Stimulated activated CD8-positive, alpha-beta memory T cell treated with anti-CD3 and anti-CD28 coated beads, Interleukin-4, amount 100 ng/mL, for 48 hours (primary cell): Measurements from ENCODE around the gene SULT1C2.

Source experiments
- DNase-seq: peaks from one replicate; pipeline ENCODE4 v3.0.0-alpha.2; 2020

SULT1C2 gene

DNA sequence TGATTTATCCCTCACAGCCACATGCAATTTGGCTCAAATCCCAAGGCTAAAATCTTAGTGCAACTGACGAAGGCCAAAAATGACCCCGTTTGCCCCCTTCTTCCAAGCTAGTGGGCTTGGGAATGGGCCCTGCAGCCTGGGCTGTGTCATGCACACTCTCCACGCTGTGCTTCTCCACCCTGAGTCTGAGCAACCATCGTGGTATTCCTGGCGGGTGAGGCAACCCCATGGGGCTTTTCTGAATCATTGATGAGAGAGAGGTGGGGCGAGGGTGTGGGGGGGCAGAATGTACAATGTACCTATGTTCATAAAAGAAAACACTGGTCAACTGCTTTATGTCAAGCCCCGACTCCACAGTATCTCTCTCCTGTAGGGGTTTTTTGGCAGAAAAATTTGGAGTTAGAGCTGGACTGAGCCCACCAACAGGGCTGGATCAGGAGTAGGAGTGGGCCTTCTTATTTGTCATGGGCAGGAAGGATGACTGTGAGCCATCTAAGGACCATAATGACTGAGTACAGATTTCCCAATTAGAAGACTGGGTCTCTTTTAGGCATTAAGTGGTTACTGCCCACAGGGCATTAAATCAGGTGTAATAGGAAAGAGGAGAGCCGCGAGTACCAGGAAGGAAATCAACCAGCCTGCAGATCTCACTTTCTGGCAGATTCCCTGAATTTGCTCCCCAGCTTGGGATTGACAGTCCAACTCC lies 8.9 kb downstream of the SULT1C2 start:
- DNase-seq = no peak

DNA sequence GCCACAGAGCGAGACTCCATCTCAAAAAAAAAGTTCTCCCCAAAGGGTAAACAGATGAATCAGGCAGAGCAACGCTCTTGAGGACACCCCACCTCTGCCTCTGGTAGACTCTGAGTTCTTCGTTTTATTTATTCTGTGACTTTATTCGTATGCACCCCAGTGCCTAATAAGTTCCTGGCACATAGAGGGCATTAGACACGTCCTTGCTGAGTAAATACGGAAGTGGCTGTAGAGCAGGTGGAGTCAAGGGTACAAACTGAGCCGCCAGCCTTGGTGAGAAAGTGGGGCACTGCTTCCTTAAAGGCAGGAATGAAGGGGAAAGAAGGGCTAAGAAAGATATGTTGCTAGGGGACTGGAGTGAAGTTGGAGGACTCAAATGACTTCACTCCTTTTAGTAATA lies 12.9 kb downstream of the SULT1C2 start:
- DNase-seq = no peak

DNA sequence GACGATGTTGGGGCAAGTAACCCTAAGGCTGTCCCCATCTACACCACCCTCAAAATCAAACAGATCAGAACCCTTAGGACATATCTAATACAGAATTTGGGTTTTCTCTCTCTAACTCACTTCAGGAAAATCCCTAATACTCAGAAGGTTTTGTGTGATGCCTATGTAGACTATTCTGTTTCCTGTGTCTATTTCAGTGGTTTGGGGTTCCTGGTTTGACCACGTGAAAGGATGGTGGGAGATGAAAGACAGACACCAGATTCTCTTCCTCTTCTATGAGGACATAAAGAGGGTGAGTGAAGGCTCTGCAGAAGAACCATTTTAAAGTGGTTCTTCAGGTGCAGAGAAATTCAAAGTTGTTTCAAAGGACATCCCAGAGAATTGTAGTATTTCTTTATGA lies 16.3 kb downstream of the SULT1C2 start:
- DNase-seq = no peak

DNA sequence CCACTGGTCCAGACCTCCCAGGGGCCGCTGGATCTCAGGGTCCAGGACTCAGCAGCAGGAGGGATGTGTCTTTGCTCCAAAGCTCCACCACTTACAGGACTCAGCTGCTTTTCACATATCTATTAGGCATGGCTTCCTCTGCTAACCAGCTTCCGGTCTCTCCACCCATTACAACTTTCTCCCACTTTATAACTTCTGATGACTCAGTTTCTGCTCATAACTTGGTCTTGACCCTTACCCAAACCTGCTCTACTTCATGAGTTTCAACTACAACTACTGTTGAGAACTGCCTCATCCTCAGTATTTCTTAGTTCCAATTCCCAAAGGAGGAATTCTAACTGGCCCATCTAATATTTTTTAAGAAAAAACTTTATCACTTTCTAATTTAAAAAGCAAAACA lies 17.2 kb downstream of the SULT1C2 start:
- no peak for DNase-seq

DNA sequence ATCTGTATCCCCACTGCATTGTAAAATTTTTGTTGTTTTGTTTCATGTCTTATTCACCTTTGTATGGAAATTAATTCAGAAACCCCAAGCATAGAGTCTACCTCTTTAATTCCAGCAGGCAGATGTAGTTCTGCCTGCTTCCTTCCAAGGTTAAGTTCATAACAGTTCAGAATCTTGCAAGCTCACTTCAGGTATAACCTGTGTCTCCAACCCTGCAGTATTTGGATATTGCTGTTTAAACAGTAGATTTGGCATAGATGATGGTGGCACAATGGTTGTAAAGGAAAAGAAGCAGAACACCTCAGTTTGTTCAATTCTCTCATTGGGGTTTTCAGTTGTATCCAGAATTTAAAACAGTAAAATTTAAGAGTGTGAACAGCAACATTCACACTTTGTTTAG lies 21.2 kb downstream of the SULT1C2 start:
- DNase-seq = no peak

DNA sequence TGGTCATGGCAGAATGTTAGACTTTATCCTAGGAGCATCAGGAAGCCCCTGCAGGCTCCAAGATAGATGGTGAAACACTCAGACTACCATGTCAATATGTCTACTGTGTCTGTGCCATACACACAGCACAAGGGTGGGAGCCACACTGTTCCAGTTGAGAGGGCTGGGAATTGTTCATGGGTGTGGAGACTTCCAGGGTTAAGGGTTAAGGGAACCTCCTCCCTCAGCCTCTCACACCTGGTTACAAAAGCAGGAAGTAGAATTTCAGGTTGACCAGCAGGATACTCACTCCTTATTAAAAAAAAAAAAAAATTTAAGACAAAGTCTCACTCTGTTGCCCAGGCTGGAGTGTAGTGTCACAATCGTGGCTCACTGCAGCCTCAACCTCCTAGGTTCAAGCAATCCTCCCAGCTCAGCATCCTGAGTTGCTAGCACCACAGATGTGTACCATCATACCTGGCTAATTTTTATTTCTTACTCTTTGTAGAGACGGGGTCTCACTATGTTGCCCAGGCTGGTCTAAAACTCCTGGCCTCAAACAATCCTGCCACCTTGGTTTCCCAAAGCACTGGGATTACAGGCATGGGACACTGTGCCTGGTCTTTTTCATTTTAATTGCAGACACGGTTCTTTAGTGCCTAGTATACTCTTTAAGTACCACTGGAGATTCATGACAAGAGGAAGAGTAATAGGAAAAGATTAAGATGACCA lies 26.0 kb downstream of the SULT1C2 start:
- no peak for DNase-seq

DNA sequence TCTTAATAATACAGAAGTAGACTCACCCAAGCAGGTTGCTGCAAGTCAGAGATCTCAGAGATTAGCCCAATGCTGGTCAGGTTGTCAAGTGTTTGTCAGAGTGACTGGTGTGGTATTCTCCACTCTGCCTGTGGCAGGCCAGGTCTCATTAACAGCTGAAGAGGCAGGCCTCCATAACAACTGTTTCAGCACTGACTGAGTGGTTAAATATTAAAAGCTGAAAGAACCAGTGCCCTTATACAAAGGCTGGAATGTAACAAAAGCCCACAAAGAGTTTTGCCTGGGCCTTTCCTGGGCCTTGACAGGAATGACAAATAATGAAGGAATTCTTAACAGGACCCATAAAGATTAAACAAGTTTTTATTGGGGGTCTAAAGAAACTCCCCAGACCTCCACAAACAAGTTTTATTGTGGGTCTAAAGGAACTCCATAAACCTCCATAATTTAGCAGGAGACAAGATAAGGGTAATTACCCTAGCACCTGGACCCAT lies 26.8 kb downstream of the SULT1C2 start:
- no peak for DNase-seq

DNA sequence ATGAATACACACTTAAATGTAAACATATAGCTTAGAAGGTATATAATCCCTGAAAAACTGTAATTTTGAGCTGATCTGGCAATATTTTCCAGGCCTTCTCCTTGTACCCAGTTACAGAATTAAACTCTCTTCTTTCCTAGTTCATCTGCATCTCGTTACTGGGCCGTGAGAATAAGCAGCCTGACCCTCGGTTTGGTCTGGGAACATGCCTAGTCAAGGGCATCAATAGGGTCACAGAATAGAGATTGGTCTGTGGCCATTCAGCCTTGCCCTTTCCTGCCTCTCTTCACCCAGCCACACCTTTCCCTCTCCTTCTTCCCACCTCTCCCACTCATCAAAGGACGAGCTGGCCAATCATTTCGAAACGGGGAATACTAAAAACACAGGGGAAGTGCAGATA lies 27.3 kb downstream of the SULT1C2 start:
- no peak for DNase-seq

DNA sequence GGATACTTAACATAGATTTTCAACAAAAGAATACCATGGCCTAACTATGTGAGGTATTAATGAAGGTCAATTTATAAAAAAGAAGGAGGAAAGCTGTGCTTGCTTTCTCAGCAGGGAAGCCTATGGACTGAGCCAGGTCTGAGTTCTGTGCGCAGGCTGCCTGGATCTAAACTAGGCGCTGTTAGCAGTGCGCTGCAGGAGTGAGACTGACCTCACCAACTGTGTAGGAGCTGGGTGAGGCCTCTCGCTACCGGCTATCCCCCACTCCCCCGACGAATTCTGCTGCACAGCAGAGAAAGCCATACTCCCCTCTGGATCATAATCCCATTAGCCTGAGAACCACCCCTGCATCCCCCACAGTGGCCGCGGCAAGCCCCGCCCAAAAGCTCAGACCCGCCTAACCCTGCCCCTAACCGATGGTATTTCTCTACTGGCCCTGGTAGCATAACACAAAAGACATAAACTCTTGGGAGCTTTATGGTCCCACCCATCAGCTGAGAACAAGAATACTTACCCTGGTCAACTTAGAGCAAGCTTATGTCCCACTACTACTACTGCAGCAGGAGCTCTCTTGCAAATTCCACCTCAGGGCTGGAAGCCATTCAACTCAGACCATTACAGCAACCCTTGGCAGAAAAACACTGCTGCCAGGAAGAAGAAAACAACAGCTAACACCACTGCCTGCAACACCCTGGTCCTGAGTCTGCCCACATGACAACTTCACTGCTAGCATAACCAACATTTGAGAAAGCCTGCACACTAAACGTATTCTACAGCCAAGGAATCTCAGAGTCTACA lies 28.0 kb downstream of the SULT1C2 start:
- DNase-seq = no peak

DNA sequence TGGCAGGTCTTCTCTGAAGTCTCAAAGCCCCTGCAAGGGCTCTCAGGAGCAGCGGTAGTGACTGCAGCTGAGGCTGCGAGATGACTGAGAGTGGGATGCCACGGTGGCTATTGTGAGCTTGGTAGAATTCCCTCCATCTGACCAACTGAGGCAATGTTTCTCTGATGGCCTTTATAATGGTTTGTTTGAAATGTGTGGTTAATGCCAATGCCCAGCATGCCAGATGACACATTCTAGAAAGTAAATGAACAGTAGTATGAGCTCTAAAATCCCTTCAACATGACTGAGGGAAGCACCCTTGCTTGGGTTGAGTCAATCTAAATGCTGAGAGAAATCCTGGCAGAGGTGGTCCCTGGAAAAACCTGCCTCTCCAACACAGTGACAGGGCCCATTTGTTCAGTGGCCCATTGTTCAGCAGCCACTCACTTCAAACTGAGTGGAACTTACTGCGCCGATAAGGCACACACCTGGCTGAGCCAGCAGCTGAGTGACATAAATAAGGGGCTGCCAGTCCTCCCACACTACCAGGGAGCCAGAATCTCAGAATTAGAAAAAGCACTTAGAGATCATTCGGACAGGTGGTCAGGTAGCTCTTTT lies 31.7 kb downstream of the SULT1C2 start:
- DNase-seq = no peak

DNA sequence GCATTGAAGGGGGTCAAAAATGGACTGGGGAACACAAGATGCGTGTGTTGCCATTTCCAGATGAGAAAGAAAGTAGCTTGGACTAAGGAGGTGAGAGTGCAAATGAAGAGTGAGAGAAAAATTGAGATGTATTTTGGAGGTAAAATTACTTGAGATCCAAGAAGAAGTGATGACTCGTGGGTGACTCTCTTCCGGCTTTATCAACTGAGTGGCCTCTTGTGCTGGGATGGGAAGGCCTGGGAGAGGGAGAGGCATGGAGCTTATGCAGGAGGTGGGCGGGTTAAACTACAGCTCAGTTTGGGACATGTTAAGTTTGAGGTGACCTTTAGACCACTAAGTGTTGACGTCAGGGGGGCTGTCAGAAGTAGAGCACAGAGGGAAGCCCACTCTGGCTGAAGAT lies 34.9 kb downstream of the SULT1C2 start:
- no peak for DNase-seq

DNA sequence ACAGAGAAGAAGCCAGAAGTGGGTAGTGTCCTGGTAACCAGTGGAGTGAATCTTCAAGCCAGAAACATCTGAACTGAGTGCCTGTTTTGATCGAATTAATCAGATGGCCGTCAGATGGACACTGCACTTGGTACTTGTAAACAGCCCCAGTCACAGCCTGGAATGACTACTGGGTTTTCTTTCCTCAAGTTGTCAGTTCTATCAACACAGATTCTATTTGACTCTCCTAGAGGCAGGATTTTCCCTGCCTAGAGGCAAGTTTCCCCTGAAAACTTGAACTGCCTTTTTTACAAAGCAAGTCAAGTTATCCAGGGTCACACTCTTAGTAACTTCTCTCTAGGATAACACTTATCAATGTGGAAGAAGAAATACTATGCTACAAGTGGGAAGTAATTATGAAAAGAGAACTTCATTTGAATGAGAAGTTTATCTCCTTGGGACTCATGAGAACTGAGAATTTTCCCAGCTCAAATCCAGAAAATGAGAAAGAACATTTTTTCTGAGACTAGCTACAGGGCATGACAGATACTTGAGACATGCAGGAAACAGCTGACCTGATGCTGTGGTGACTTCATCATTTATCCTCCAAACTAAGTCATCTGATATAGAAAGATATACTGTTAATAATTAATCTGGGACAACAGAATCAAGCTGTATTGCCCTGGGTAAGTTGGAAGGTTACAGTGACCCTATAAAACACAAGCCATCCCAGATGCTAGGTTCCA lies 36.0 kb downstream of the SULT1C2 start:
- DNase-seq = no peak

DNA sequence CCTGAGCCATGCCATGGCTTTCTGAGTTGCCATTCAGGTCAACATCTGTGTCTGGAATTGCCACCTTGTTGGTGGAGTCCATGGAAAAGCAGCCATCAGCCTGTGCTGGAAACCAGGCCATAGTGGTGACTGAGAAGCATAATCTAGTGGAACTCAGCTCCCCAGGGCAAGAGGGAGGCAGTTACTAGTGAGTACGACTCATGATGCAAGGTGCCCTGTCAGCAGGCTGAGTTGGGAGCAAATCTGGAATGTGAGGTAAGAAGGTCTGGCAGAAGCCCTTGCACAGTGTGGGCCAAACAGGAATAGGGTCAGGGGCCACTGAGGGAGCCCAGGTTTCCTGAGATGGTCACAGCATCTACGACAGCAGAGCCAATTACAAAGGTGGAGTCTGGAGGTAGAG lies 37.1 kb downstream of the SULT1C2 start:
- DNase-seq = no peak

DNA sequence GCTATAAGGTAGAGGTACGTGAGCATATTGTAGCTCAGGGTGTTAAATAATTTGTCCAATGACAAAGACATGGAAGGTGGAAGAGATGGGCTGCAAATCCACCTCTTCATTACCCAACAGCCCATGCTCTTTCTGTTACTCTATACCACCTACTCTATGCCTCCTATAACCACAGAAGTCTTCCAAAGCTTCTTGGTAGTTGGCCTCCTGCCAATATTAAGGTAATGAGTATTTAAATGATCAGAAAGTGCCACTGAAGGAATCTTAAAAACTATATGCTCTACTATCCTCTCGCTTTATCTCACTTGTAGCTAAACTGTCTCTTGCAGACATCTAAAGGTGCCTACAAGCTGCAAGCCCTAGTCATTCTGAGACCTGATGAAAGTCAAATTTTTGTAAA lies 41.1 kb downstream of the SULT1C2 start:
- DNase-seq = no peak

DNA sequence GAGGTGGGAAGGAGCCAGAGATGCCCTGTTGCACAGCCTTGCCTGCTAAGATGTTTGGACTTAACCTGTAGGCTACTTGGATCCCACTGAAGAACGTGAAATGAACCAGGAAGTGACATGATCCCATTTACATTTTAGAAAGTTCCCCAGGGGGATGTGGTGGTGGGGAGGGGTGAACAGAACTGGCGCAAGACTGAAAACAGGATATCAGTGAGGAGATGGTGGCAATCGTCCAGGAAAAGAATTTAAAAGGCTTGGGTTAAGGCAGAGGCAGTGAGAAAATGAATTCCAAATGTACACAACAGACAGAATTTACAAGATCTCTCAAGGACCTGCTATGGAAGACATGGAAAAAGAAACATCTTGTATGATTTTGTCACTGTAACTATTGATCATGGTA lies 42.3 kb downstream of the SULT1C2 start:
- no peak for DNase-seq

DNA sequence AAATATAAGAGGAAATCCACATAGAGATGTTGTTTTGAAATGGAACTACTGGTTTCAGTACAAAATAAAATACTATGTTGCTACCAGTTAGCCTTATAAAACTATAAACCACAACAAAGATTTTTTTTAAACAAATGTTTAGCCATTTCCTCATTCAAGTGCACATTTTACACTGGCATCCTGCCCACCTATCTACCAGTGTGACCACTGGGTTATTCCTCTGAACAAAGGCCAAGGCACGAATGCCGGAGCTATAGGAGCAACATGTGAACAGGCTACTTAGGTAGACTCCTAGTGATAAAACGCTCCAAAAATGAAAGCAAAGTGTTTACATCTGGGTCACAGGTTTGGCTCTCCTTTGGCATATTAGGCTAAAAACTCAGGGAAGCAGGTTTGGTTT lies 57.3 kb downstream of the SULT1C2 start:
- no peak for DNase-seq

DNA sequence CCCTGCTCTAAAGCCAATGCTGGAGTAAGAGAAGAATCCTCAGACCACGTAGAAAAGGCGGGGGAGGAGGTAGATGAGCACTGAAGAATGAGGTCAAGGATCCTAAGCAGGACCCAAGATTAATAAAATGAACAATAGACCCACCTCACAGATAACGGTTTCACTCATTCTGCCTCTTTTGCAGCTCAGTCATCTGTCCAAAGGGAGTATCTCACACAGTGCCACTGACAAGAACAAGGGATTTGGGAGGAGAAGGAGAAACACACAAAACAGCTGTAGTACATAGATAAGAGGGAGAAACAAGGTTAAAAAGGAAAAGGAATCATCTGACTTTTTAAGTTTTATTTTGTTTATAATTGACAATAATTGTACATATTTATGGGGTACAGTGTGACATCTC lies 58.1 kb downstream of the SULT1C2 start:
- DNase-seq = no peak

DNA sequence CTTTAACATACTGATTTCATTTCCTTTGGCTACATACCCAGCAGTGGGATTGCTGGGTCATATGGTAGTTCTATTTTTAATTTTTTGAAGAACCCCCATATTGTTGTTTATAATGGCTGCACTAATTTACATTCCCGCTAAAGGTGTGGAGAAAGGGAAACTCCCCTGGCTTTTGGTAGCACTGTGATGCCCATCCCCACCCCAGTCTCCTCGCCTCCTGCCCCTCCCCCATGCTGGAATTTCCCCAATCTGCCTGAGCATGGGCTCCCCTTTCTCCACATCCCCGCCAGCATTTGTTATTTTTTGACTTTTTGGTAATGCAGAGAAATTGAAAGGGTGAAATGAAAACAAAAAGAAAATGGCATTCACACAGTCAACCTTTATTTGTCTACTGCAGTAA lies 59.1 kb downstream of the SULT1C2 start:
- no peak for DNase-seq

DNA sequence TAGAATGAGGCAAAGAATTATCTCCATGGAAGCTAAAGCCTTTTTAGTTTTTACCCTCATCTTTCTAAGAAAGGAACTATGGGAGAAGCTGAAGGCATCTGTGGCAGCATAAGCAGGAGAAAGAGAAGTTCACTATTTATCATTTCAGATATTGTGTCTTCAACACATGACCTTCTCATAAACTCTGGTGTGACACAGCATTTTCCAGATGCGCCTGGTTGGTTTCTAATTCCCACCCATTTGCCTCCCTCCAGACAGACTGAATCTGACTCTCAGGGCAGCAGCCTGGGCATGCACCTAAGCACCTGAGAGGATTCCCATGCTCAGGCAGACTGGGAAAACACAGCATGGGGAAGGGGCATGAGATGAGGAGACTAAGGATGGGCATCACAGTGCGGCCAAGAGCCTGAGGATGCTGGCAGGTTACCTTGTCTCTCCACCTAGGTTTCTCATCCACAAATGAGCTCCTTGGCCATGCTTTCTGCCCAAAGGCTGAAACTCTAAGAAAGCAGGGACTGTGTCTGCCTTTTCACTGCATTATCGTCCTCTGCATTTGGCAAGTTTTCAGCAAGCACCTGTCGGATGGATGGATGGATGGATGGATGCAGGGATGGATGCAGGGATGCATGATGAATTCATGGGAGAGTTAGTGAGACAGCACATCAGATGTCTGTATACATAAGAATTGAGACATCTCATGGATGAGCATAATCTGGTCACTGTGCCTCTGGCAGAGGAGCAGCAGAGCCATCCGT lies 60.3 kb downstream of the SULT1C2 start:
- DNase-seq = no peak

DNA sequence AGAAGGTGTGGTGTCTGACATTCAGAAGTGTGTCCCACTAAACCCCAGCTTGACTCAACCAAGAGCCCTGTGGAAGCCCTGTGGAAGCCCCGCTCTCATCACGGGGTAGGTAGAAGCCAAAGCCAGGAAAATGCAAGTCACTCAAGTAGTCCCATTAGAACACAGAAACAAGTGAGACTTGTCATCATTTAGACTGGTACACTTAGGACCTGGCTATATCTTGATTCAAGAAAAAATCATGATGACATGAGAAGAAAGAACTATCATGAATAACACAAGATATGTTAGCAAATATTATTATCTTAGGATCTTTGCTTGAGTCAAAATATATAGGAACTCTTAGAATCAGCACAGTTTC lies 60.9 kb downstream of the SULT1C2 start:
- DNase-seq = no peak

DNA sequence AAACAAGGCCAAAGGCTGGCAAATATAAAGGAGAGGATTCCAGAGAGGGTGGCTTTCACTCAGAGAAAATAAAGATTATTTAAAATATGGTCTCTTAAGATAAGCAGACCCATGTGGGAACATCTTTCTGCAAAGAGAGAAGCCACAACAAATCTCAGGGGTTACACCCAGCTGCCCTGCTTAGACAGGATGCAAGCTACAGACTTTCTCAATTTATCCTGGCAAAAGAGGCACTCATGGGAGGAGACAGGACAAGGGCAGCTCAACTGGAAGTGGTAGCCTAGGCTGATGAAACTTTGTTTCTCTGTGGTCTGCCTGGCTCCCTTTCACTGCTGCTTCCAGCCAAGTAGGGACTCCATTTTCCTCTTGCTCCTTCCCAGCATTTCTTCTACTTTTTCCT lies 63.2 kb downstream of the SULT1C2 start:
- DNase-seq = no peak

DNA sequence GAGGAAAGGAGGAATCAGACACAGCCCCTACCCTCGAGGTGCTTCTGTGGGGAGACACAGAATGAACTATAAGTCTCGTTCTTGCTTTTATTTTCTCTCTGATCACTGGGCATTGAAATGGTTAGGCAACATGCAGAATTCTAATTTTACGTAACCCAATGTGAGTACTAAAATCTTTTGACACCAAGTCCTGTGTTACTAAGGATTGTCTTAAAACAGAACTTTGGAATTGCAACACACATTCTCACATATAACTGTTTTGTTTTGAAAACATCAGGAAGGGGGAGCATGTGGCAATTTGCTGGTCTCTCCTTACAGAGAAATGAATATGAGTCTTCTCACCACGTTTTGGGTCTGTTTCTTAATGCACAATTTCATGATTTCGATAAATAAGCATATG lies 65.4 kb downstream of the SULT1C2 start:
- DNase-seq = no peak
